Uterus (tissue), 2 donors: ENCODE measurements around the gene CD63.

ENCODE experiments used
- POLR2A ChIP-seq, 2 donors: fragments of 450-650 bp; IDR thresholded peaks; one replicate each; pipeline ENCODE4 v1.6.1; 2016; ENCODE audit warnings: antibody characterized with exemption in 2 of 2, mild to moderate bottlenecking in 1 of 2, moderate library complexity in 1 of 2
- TF ChIP-seq, protein P1 (sequence below), 4 experiments: fragments of 200-600 bp in 2 of 4; fragments of 450-650 bp in 2 of 4; sonication (generic) in 2 of 4; IDR thresholded peaks; one replicate each; pipeline ENCODE4 v1.5.1; 2016 to 2019; ENCODE audit warnings: antibody characterized with exemption in 4 of 4, mild to moderate bottlenecking in 2 of 4, moderate library complexity in 1 of 4

DNA sequence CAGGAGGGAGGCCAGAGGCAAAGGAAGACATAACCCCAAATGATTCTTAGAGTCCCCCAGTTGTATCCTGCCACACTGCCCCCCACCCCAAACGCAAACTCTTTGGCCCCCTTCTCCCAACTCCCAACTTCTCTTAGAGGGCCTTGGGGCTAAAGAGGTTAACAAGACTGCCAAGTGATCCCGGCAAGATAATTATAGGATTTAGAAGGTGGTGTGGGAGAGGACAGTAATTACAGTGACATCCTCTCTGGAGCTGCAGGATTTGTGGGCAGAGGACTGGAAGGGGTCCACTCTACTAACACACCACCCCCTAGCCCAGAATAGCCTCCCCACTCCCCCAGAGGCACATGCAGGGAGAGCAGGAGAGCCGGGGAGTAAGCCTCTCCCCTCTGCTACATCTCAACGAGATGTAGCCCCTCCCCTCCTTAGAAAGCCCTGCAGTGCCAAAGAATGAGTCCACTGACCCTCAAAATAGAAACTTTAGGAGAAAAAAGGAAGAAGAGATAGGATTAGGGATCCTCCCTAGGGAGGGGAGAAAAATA, 8.8 kb upstream of the CD63 start:
- TF ChIP-seq, protein P1, sequence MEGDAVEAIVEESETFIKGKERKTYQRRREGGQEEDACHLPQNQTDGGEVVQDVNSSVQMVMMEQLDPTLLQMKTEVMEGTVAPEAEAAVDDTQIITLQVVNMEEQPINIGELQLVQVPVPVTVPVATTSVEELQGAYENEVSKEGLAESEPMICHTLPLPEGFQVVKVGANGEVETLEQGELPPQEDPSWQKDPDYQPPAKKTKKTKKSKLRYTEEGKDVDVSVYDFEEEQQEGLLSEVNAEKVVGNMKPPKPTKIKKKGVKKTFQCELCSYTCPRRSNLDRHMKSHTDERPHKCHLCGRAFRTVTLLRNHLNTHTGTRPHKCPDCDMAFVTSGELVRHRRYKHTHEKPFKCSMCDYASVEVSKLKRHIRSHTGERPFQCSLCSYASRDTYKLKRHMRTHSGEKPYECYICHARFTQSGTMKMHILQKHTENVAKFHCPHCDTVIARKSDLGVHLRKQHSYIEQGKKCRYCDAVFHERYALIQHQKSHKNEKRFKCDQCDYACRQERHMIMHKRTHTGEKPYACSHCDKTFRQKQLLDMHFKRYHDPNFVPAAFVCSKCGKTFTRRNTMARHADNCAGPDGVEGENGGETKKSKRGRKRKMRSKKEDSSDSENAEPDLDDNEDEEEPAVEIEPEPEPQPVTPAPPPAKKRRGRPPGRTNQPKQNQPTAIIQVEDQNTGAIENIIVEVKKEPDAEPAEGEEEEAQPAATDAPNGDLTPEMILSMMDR (IDR thresholded peaks at IDR 0.05) = no peak
- TF ChIP-seq POLR2A (IDR thresholded peaks at IDR 0.05) = no peak
